ENCODE measurements around the gene ARPC5L. TPM values are rescaled to one million over a fixed set of nuclear protein-coding genes. Genes with fewer than 3 reads are reported as not detected.

ARPC5L gene
- total RNA-seq, 1 experiment from 2014 or later, result 73.9 TPM

- Histone ChIP-seq H3K36me3 (ENCODE audit: insufficient read depth, low read length, poor library complexity, severe bottlenecking) (no peaks in the 10 kb centered on the region), H3K9me3 (ENCODE audit: low read depth, low read length, poor library complexity, severe bottlenecking) (no peaks in the 10 kb centered on the region), H3K4me3 (ENCODE audit: low read depth, low read length, poor library complexity, severe bottlenecking) (no peak overlapping the region), H3K27me3 (replicated peaks; ENCODE audit: insufficient read depth, low read depth, low read length, poor library complexity) (no peaks in the 10 kb centered on the region), H3K27ac (ENCODE audit: low read depth, low read length, poor library complexity, severe bottlenecking) (no peak overlapping the region), H3K4me1 (ENCODE audit: insufficient read depth, low read length, poor library complexity, severe bottlenecking) (peaks cover 12% of the 10 kb centered on the region)
- intact Hi-C loops (cut with micrococcal nuclease; ENCODE audit: unreplicated experiment), result no loop called here
- TF ChIP-seq EZH2 (IDR thresholded peaks at IDR 0.05; ENCODE audit: borderline replicate concordance, low read depth, low read length, poor library complexity, severe bottlenecking) (no peak), CTCF (conservative IDR thresholded peaks at IDR 0.05; ENCODE audit: low read depth, low read length) (no peak)
- ChIA-PET CTCF (interaction anchor here (1.0 to 1.5 kb wide), 3 partner anchors 11 to 58 kb away, joined by 3 to 5 read pairs (median 3); partner anchors contain the start of gene WDR38), POLR2A (ENCODE audit: low non-redundant PET) (no interaction called here)
- BruUV-seq (replicated peaks), result no TSS peak
- DNase-seq (ENCODE audit: low spot score), result no peak
Observed at GRCh38 chr9:124829334-124829669, 32.6 kb upstream of the ARPC5L start.

- H3K4me3 ChIP-seq (ENCODE audit: low read depth, low read length, poor library complexity, severe bottlenecking), result no peak overlapping the region
- intact Hi-C loops (cut with micrococcal nuclease; ENCODE audit: unreplicated experiment), result no loop called here
- peaks cover 24% of the 10 kb centered on the region for H3K4me1 ChIP-seq (ENCODE audit: insufficient read depth, low read length, poor library complexity, severe bottlenecking)
- CTCF ChIA-PET, result interaction anchor here (1.5 kb wide), 1 partner anchor 59 kb away, joined by 3 read pairs; no protein-coding TSS in a partner anchor
- POLR2A ChIA-PET (ENCODE audit: low non-redundant PET), result no interaction called here
- no TSS peak for BruUV-seq (replicated peaks)
- no peak overlapping the region for H3K27ac ChIP-seq (ENCODE audit: low read depth, low read length, poor library complexity, severe bottlenecking)
- no peak for TF ChIP-seq CTCF (conservative IDR thresholded peaks at IDR 0.05; ENCODE audit: low read depth, low read length)
- TF ChIP-seq EZH2 (IDR thresholded peaks at IDR 0.05; ENCODE audit: borderline replicate concordance, low read depth, low read length, poor library complexity, severe bottlenecking), result no peak
- no peaks in the 10 kb centered on the region for H3K9me3 ChIP-seq (ENCODE audit: low read depth, low read length, poor library complexity, severe bottlenecking)
- no peaks in the 10 kb centered on the region for H3K36me3 ChIP-seq (ENCODE audit: insufficient read depth, low read length, poor library complexity, severe bottlenecking)
- DNase-seq (ENCODE audit: low spot score), result no peak
- no peaks in the 10 kb centered on the region for H3K27me3 ChIP-seq (replicated peaks; ENCODE audit: insufficient read depth, low read depth, low read length, poor library complexity)
Observed at GRCh38 chr9:124830593-124830992, 31.3 kb upstream of the ARPC5L start.

GRCh38 chr9:124831642-124832364 lies 30.1 kb upstream of the ARPC5L start:
- H3K27me3 ChIP-seq (replicated peaks; ENCODE audit: insufficient read depth, low read depth, low read length, poor library complexity), result no peaks in the 10 kb centered on the region
- intact Hi-C loops (cut with micrococcal nuclease; ENCODE audit: unreplicated experiment), result no loop called here
- H3K36me3 ChIP-seq (ENCODE audit: insufficient read depth, low read length, poor library complexity, severe bottlenecking), result no peaks in the 10 kb centered on the region
- no TSS peak for BruUV-seq (replicated peaks)
- H3K9me3 ChIP-seq (ENCODE audit: low read depth, low read length, poor library complexity, severe bottlenecking), result no peaks in the 10 kb centered on the region
- peaks cover 25% of the 10 kb centered on the region for H3K4me1 ChIP-seq (ENCODE audit: insufficient read depth, low read length, poor library complexity, severe bottlenecking)
- no peak for DNase-seq (ENCODE audit: low spot score)
- ChIA-PET CTCF (interaction anchor here (0.7 kb wide), 2 partner anchors 55 to 60 kb away, joined by 3 read pairs; partner anchors contain the start of gene OLFML2A), POLR2A (ENCODE audit: low non-redundant PET) (no interaction called here)
- peak overlapping the region; percentile 78 for H3K27ac ChIP-seq (ENCODE audit: low read depth, low read length, poor library complexity, severe bottlenecking)
- H3K4me3 ChIP-seq (ENCODE audit: low read depth, low read length, poor library complexity, severe bottlenecking), result no peak overlapping the region
- TF ChIP-seq CTCF (conservative IDR thresholded peaks at IDR 0.05; ENCODE audit: low read depth, low read length) (no peak), EZH2 (IDR thresholded peaks at IDR 0.05; ENCODE audit: borderline replicate concordance, low read depth, low read length, poor library complexity, severe bottlenecking) (no peak)
